Fibroblast of skin of left biceps (primary cell): ENCODE data around the gene CAMKK1.
"Not testable (repeated sequence)": the region's sequence is repeated elsewhere in the genome, so short reads cannot be mapped to it uniquely, and the experiment has no call there.

ENCODE experiments used
- DNase-seq, 2 experiments: peaks; one replicate each; pipeline ENCODE4 v3.0.0-alpha.2; 2013; ENCODE audit warnings: low read depth in 2 of 2

CAMKK1 gene

GRCh38 chr17:3846437-3847164 lies 46.3 kb downstream of the CAMKK1 start:
- no peak for DNase-seq

- DNase-seq, result peak; percentile 83 to 85
These were observed 47.0 kb downstream of the CAMKK1 start, which contains the start of gene NCBP3 for GRCh38 chr17:3845621-3846436. Gene NCBP3, minus strand, starts transcription at chr17:3846246. Its CDS starts 23 bp downstream, at chr17:3846223.

GRCh38 chr17:3845291-3845620 lies 47.6 kb downstream of the CAMKK1 start:
- no peak for DNase-seq

GRCh38 chr17:3844556-3844955 lies 48.3 kb downstream of the CAMKK1 start:
- not testable (repeated sequence) for DNase-seq

- DNase-seq, result no peak
These were observed 48.8 kb downstream of the CAMKK1 start for GRCh38 chr17:3843935-3844516.

GRCh38 chr17:3838206-3838605 lies 54.6 kb downstream of the CAMKK1 start:
- DNase-seq, result no peak

GRCh38 chr17:3836551-3836950 lies 56.3 kb downstream of the CAMKK1 start:
- DNase-seq, result no peak

- no peak for DNase-seq
These were observed 57.2 kb downstream of the CAMKK1 start for GRCh38 chr17:3835410-3836229.

- DNase-seq, result no peak
These were observed 58.0 kb downstream of the CAMKK1 start for GRCh38 chr17:3834811-3835210.

GRCh38 chr17:3828852-3829232 lies 64.0 kb downstream of the CAMKK1 start:
- no peak for DNase-seq

- DNase-seq, result no peak
These were observed 64.6 kb downstream of the CAMKK1 start for GRCh38 chr17:3828151-3828851.

- peak; percentile 30 to 39 for DNase-seq
These were observed 65.6 kb downstream of the CAMKK1 start for GRCh38 chr17:3827124-3827773.

- no peak for DNase-seq
These were observed 66.7 kb downstream of the CAMKK1 start for GRCh38 chr17:3826191-3826590.

- DNase-seq, result no peak
These were observed 71.8 kb downstream of the CAMKK1 start for GRCh38 chr17:3821101-3821500.

GRCh38 chr17:3818786-3819185 lies 74.1 kb downstream of the CAMKK1 start:
- DNase-seq, result no peak

- DNase-seq, result no peak
These were observed 74.8 kb downstream of the CAMKK1 start for GRCh38 chr17:3817851-3818605.

- DNase-seq, result no peak
These were observed 76.9 kb downstream of the CAMKK1 start for GRCh38 chr17:3815925-3816324.

- DNase-seq, result no peak
These were observed 77.7 kb downstream of the CAMKK1 start for GRCh38 chr17:3815122-3815521.

GRCh38 chr17:3814361-3814760 lies 78.5 kb downstream of the CAMKK1 start:
- DNase-seq, result no peak

- DNase-seq, result no peak
These were observed 79.7 kb downstream of the CAMKK1 start for GRCh38 chr17:3813171-3813570.
